AG09319 (cell line): ENCODE measurements around the gene HNRNPA1.
A peak's percentile ranks its signal among the peaks of the same experiment; 100 is the strongest.
"Not testable (repeated sequence)": the region's sequence is repeated elsewhere in the genome, so short reads cannot be mapped to it uniquely, and the experiment has no call there.

Source experiments
- DNase-seq: peaks from one replicate; pipeline ENCODE4 v3.0.0-alpha.2; 2010; ENCODE audit warnings: low read depth; ENCODE audit errors: extremely low read depth
- CTCF ChIP-seq: IDR thresholded peaks from 2 replicates; pipeline ENCODE4 v1.5.1; 2011; ENCODE audit warnings: low read depth, mild to moderate bottlenecking, inconsistent platforms, low read length, moderate library complexity

Gene HNRNPA1

DNA sequence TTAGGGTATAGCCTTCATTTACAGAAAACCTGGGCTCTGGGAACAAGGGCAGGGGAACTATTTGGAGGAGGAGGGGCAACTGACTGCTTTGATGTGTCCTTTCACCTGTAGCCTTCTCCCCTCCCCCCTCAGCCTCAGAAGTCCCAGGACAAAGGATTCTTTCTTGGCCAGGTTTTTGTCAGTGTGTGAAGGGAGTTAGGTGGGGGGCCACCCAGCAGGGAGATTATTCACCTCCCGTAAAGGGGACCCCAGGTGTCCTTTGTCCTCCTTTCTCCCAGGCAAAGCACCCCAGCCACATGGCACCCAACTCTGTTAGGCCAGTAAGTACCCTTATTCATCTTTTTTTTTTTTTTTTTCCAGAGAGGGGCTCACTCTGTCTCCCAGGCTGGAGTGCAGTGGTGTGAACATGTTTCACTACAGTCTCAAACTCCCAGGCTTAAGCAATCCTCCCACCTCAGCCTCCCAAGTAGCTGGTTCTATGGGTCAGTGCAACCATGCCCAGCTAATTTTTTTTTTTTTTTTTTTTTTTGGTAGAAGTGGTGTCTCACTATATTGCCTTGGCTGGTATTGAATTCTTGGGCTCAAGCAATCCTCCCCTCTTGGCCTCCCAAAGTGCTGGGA, 21.0 kb downstream of the HNRNPA1 start:
- no peak for DNase-seq
- TF ChIP-seq CTCF = no peak

DNA sequence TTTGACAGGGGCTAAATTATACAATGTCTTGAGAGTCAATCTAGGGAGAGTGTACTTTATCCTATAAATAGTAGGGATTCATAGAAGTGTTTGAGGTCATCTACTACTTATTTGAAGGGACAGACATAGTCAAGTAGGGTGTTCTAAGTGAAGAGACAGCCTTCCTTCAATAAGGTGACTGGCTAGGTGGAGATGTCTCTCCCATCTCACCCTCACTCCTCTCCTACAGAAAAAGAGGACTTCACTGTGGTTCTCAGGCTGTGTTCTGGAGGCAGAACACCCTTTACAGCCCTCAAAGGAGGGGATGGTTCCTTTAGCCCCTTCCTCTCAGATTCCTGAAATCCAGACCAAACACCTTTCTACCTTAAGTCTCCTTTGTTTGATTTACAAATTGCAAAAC, 23.1 kb downstream of the HNRNPA1 start:
- DNase-seq = no peak
- TF ChIP-seq CTCF = no peak

DNA sequence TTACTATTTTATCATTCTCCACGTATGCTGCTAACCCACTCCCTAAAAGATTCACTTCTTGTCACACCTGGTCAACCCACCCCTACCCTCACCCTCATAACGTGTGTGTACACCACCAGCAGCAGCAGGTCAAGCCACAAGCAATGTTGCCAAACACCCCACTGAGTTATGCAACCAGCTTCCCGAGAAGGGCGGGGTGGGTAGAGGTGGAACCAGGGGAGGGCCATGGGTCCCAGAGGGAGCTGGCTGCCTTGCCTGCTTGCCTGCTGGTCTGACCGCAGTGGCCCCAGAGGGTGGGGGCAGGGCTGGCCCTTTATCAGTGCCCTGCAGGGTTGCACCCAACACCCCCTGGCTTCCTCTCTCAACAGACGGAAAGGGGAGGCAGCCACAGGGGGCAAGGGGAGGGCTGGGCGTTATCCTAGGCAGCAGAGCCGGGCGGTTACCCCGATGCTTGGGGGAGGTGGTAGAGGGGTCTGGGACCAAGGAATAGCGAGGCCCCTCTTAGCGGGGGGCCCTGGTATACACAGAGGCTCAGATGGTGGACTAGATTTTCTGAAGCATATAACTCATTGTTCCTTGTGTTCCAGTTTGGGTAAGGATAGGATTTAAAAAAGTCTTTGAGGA, 23.8 kb downstream of the HNRNPA1 start:
- TF ChIP-seq CTCF = no peak
- no peak for DNase-seq

- DNase-seq = peak; percentile 42
- TF ChIP-seq CTCF = no peak
Observed at GRCh38 chr12:54306925-54307741, 26.6 kb downstream of the HNRNPA1 start.

DNA sequence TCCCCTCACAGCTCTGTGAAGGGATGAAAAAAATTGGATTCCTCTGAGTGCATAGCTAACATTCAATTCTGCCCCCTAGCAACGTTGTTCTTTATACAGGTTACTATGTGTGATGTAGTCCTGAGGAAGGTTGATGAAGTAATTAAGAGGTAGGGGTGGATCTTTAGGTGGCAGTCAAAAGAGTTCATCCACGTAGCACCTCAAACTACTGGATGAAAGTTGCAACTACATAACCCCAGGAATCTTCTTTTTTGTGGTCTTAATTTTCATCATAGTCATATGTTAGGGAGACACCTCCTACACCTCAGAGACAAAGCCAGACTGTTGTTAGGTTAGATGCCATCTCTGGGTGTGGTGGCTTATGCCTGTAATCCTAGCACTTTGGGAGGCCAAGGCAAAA, 30.5 kb downstream of the HNRNPA1 start:
- TF ChIP-seq CTCF = no peak
- no peak for DNase-seq

GRCh38 chr12:54312309-54312708, 31.8 kb downstream of the HNRNPA1 start:
- not testable (repeated sequence) for DNase-seq

DNA sequence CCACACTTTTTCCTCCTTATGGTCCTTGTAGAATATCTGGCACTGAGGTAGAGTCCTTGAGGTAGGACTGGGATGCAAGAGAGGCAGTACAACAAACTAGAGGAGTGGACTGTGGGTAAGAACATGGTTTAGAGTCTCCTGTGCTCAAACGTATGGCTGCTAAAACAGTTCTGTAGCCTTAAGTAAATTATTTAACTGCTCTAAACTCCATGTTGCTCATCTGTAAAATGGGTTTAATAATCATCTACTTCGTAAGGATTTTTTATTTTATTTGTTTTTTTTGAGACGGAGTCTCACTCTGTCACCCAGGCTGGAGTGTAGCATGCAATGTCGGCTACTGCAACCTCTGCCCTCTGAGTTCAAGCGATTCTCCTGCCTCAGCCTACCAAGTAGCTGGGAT, 40.8 kb downstream of the HNRNPA1 start:
- DNase-seq = no peak
- no peak for TF ChIP-seq CTCF
